Suprapubic skin (tissue), 4 donors: ENCODE data around the gene CD79B. TPM values are rescaled to one million over a fixed set of nuclear protein-coding genes. Genes with fewer than 3 reads are reported as not detected.
"Not testable (repeated sequence)": the region's sequence is repeated elsewhere in the genome, so short reads cannot be mapped to it uniquely, and the experiment has no call there.

Experiments used
- DNase-seq, 2 donors: peaks; one replicate each; pipeline ENCODE4 v3.0.0-alpha.2; 2019; ENCODE audit warnings: low spot score in 2 of 2
- H3K27ac ChIP-seq: fragments of 200-600 bp; sonication (generic); one replicate; pipeline ENCODE4 v1.5.1; 2019
- H3K27me3 ChIP-seq: fragments of 200-600 bp; sonication (generic); one replicate; pipeline ENCODE4 v1.5.1; 2019
- H3K36me3 ChIP-seq: fragments of 200-600 bp; sonication (generic); one replicate; pipeline ENCODE4 v1.5.1; 2019
- H3K4me1 ChIP-seq: fragments of 200-600 bp; sonication (generic); one replicate; pipeline ENCODE4 v1.5.1; 2019
- H3K4me3 ChIP-seq: fragments of 200-600 bp; sonication (generic); one replicate; pipeline ENCODE4 v1.5.1; 2019; ENCODE audit warnings: mild to moderate bottlenecking
- H3K9me3 ChIP-seq: fragments of 200-600 bp; sonication (generic); one replicate; pipeline ENCODE4 v1.5.1; 2019
- CTCF ChIP-seq, 2 donors: fragments of 200-600 bp in 1 of 2; fragments of 450-650 bp in 1 of 2; sonication (generic) in 1 of 2; IDR thresholded peaks; one replicate each; pipeline ENCODE4 v1.5.1; 2016 to 2019; ENCODE audit warnings: antibody characterized with exemption in 2 of 2, mild to moderate bottlenecking in 1 of 2, moderate library complexity in 1 of 2
- EP300 ChIP-seq: sonication (generic); formaldehyde crosslinking; IDR thresholded peaks from one replicate; pipeline ENCODE4 v1.6.1; 2017; ENCODE audit warnings: antibody characterized with exemption
- POLR2A ChIP-seq, 2 donors: fragments of 450-650 bp; IDR thresholded peaks; one replicate each; pipeline ENCODE4 v1.6.1; 2017; ENCODE audit warnings: antibody characterized with exemption in 2 of 2, mild to moderate bottlenecking in 2 of 2, moderate library complexity in 2 of 2
- POLR2AphosphoS5 ChIP-seq, 3 donors: sonication (generic); formaldehyde crosslinking; IDR thresholded peaks; one replicate each; pipeline ENCODE4 v1.6.1; 2017; ENCODE audit warnings: antibody characterized with exemption in 3 of 3
- WGBS: methylation state at CpG from one replicate; pipeline ENCODE4 v1.1.5; 2018; 5-methylcytosine and 5-hydroxymethylcytosine counted together
- total RNA-seq, 4 donors: library from RNA; depleted of rRNA; stranded (reverse); fragments of >200 nt; gene quantifications; one replicate each; pipeline ENCODE4 v1.1.0, GENCODE V29; 2016

CD79B gene
- total RNA-seq, 4 donors from 2014 or later = 1.5 to 7.9 (median 2.2) TPM

GRCh38 chr17:63911657-63912100 is 20.5 kb downstream of the CD79B start:
- DNase-seq = peak in 1 of 2 donors; percentile 70
- 47% methylated on average over 6 of the region's 8 CpGs for WGBS
- no peak overlapping the region for H3K4me3 ChIP-seq
- no peaks in the 10 kb centered on the region for H3K36me3 ChIP-seq
- H3K4me1 ChIP-seq = no peaks in the 10 kb centered on the region
- H3K27me3 ChIP-seq = no peaks in the 10 kb centered on the region
- H3K27ac ChIP-seq = no peak overlapping the region
- no peak for TF ChIP-seq POLR2AphosphoS5 (IDR thresholded peaks at IDR 0.05)
- peak; percentile 39 to 90 for TF ChIP-seq CTCF (IDR thresholded peaks at IDR 0.05)
- no peak for TF ChIP-seq POLR2A (IDR thresholded peaks at IDR 0.05)
- TF ChIP-seq EP300 = no peak
- no peaks in the 10 kb centered on the region for H3K9me3 ChIP-seq

- peak in 1 of 2 donors; percentile 48 for DNase-seq
- WGBS = 66% methylated on average over 15 of the region's 15 CpGs
- TF ChIP-seq CTCF (IDR thresholded peaks at IDR 0.05) (no peak), POLR2AphosphoS5 (IDR thresholded peaks at IDR 0.05) (no peak), EP300 (no peak), POLR2A (IDR thresholded peaks at IDR 0.05) (no peak)
- Histone ChIP-seq H3K36me3 (no peaks in the 10 kb centered on the region), H3K27ac (no peak within 1 kb of the TSS), H3K4me3 (no peak within 1 kb of the TSS), H3K4me1 (no peaks in the 10 kb centered on the region), H3K9me3 (no peaks in the 10 kb centered on the region), H3K27me3 (no peaks in the 10 kb centered on the region)
These were observed 21.0 kb downstream of the CD79B start, which contains the start of gene CSHL1 for GRCh38 chr17:63911041-63911635. Gene CSHL1, minus strand, starts transcription at chr17:63911258. Its CDS starts 62 bp downstream, at chr17:63911196.

- no peaks in the 10 kb centered on the region for H3K36me3 ChIP-seq
- no peaks in the 10 kb centered on the region for H3K9me3 ChIP-seq
- H3K4me3 ChIP-seq = no peak overlapping the region
- DNase-seq = peak in 1 of 2 donors; percentile 44
- TF ChIP-seq CTCF (IDR thresholded peaks at IDR 0.05) = no peak
- no peak for TF ChIP-seq POLR2A (IDR thresholded peaks at IDR 0.05)
- TF ChIP-seq POLR2AphosphoS5 (IDR thresholded peaks at IDR 0.05) = no peak
- TF ChIP-seq EP300 = no peak
- H3K4me1 ChIP-seq = no peaks in the 10 kb centered on the region
- H3K27me3 ChIP-seq = no peaks in the 10 kb centered on the region
- H3K27ac ChIP-seq = no peak overlapping the region
- WGBS = 80% methylated on average over 14 of the region's 14 CpGs
These were observed 22.0 kb downstream of the CD79B start for GRCh38 chr17:63910096-63910495.

- H3K36me3 ChIP-seq, H3K9me3 ChIP-seq, H3K4me3 ChIP-seq, H3K27me3 ChIP-seq, H3K4me1 ChIP-seq, H3K27ac ChIP-seq: not testable (repeated sequence)
- 85% methylated on average over 5 of the region's 10 CpGs for WGBS
- peak in 1 of 2 donors; percentile 32 for DNase-seq
These were observed 22.5 kb downstream of the CD79B start for GRCh38 chr17:63909586-63909985.

GRCh38 chr17:63907161-63907778 is 24.9 kb downstream of the CD79B start:
- not testable (repeated sequence) for H3K27me3 ChIP-seq, H3K27ac ChIP-seq, H3K9me3 ChIP-seq, H3K36me3 ChIP-seq, H3K4me3 ChIP-seq, H3K4me1 ChIP-seq
- DNase-seq = peak in 1 of 2 donors; percentile 39
- 48% methylated on average over 12 of the region's 12 CpGs for WGBS

GRCh38 chr17:63904796-63905195 is 27.3 kb downstream of the CD79B start:
- not testable (repeated sequence) for H3K36me3 ChIP-seq, H3K9me3 ChIP-seq, H3K4me1 ChIP-seq, H3K27me3 ChIP-seq, H3K4me3 ChIP-seq, H3K27ac ChIP-seq
- DNase-seq = peak in 1 of 2 donors; percentile 32
- 89% methylated on average over 8 of the region's 8 CpGs for WGBS
